Stimulated activated CD8-positive, alpha-beta memory T cell treated with anti-CD3 and anti-CD28 coated beads, Interleukin-12 subunit alpha, Interleukin-12 subunit beta, amount 100 ng/mL, for 1 hour (primary cell): ENCODE results near the gene RAD51AP2.

Experiments
- DNase-seq: peaks from one replicate; pipeline ENCODE4 v3.0.0-alpha.2; 2020; ENCODE audit warnings: low read depth

Gene RAD51AP2

DNA sequence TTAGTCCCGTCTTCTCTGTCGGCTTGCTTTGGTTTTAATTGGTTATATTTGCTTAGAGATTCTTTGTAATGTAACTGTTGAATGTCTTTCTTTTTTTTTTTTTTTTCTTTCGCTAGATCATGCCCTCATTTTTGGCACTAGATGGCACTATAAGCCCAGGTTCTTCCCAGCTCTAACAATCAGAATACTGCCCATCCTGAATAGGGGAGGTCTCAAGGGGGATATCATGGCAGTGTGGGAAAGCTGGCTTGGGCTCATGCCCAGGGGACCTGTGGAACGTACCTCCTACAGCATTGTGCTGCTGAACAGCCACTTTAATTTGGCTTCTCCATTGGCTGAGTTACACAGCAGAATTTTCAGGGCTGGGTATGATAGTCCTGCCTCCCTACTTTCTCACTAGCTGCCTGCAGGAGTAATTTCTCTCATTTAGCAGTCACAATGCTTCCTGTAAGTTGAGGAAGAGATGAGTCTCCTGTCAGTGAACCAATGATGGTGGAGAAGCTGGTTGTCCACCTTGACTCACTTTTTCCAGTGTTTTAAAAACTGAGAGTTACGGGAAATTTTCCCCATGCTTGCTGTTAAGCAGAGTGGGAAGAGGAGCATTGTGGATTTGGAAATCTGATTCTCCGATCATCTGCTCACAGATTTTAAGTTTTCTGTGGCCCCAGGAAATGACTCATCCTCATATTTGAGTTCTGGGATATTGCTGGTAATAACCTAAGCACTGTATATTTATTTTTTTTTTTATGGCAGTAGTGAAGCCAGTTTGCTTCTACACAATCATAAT lies 47.2 kb downstream of the RAD51AP2 start:
- DNase-seq, result no peak

DNA sequence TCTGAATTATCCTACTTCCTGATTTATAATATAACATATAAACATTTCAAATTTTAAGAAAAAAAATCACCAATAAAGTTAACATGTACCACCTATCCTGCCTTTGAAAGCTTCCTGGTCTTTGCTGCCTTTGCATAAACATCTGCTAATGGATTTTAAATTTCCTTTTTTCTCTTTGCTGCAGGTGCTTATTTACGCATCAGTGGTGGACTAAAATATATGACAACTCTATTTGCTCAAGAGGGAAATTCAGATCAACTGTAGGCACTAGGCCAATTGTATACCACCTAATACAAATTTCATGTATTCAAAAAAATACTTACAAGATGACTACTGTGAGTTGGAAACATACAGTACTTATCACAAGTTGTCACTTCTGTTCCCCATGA lies 57.2 kb downstream of the RAD51AP2 start:
- no peak for DNase-seq
